ENCODE measurements around the gene CA14. TPM values are rescaled to one million over a fixed set of nuclear protein-coding genes. Genes with fewer than 3 reads are reported as not detected.

CA14 gene
- total and polyA plus RNA-seq, 9 of the 15 experiments (the other 6 are each of a cell fraction or from before 2014, with no cell fraction given), result 0.13 to 0.57 (median 0.26) TPM; not detected in 1

DNA sequence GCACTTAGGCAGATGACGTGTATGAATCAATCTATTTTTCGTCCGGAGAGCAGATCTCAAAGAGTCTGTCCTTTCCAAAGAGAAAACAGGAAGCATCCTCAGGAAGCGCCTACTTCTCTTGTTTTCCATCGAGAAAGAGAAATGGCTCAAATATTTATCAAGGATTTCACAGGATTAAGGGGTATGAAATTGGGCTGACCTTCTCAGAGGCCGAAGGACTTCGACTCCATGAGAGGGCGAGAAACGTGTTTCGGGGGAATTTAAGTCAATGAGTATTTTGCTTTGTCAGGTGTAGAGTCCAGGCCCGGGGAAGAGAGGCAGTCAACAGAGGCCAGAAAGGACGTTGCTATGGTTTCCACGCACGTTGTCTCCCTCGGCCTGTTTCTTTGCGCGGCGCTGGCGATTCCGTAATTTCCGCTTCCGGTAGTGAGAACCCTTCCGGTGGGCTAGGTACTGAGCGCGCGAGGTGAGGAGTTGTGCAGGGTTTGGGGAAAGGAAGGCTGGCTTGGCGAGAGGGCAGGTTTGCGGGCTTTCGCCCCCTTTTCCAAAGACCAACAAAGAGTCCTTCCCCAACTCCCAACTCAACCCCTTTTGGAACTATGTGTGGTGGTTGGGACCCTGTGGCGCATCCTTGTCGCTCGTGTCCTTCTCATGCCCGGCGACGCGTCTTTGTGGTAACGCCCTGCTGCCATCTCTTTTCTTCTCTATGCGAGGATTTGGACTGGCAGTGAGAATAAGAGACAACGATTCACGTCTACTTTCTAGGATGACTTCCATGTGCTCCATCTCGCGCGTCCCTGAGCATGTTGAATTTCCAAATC lies 36.1 kb downstream of the CA14 start, which contains the start of gene MRPS21 (continued):
- no peak for TF ChIP-seq ZNF551 (CRISPR knock-in tag; IDR thresholded peaks at IDR 0.05)
- TF ChIP-seq ZBTB1 (CRISPR knock-in tag; IDR thresholded peaks at IDR 0.05; ENCODE audit: borderline replicate concordance, low read depth), result no peak
- no peak for TF ChIP-seq SRSF7 (optimal IDR thresholded peaks at IDR 0.05; ENCODE audit: low read depth, low read length)
- no peak for TF ChIP-seq ZNF717 (CRISPR knock-in tag; IDR thresholded peaks at IDR 0.05)
- no peak for TF ChIP-seq ZFP36 (IDR thresholded peaks at IDR 0.05; ENCODE audit: low read depth, low read length, partially characterized antibody)
- no peak for TF ChIP-seq ELK1 (CRISPR knock-in tag; IDR thresholded peaks at IDR 0.05)
- TF ChIP-seq NR2F6 (CRISPR knock-in tag; IDR thresholded peaks at IDR 0.05), result no peak
- TF ChIP-seq ZBTB40 (IDR thresholded peaks at IDR 0.05), result peak; percentile 98
- TF ChIP-seq ZBTB40 (CRISPR knock-in tag; IDR thresholded peaks at IDR 0.05), result no peak
- TF ChIP-seq FOXA3 (CRISPR knock-in tag; conservative IDR thresholded peaks at IDR 0.05 in 1 of 2, IDR thresholded peaks at IDR 0.05 in 1 of 2), result peak in 1 of 2 experiments; percentile 83; a peak in 2 of 4 replicates
- no peak for TF ChIP-seq ZNF165 (CRISPR knock-in tag; IDR thresholded peaks at IDR 0.05; ENCODE audit: borderline replicate concordance)
- no peak for TF ChIP-seq KLF13 (tag; IDR thresholded peaks at IDR 0.05; ENCODE audit: borderline replicate concordance, low read depth)
- no peak for TF ChIP-seq HDAC3 (IDR thresholded peaks at IDR 0.05; ENCODE audit: borderline replicate concordance, partially characterized antibody)
- TF ChIP-seq U2AF1 (optimal IDR thresholded peaks at IDR 0.05; ENCODE audit: low read depth, low read length), result no peak
- TF ChIP-seq GABPB1 (CRISPR knock-in tag; IDR thresholded peaks at IDR 0.05), result peak; percentile 97

Measured in K562 (cell line).